ENCODE results near the gene HMCN1.

DNA sequence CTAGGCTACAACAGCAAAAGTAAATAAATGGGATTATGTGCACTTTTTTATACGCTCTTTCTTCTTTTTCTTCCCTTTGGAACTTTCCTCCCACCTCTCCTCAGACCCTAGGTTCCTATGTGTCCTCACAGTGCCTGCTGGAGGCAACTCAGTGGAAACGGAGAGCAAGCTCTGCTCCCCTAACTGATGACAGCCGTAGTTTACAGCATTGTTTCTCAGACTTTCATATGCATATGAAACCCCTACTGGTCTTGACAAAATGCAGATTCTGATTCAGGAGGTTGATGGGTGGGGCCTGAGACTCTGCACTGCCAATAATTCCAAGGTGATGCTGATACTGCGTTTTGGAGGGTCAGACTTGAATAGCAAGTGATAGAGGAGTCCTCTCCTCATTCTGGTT, 34.3 kb upstream of the HMCN1 start:
- TF ChIP-seq CTCF (IDR thresholded peaks at IDR 0.05) (no peak), EP300 (IDR thresholded peaks at IDR 0.05) (no peak), POLR2A (IDR thresholded peaks at IDR 0.05; ENCODE audit: low read depth) (no peak), POLR2AphosphoS5 (IDR thresholded peaks at IDR 0.05) (no peak)

Data from esophagus muscularis mucosa (tissue), 4 donors.